Adrenal gland (tissue), 5 donors: Measurements from ENCODE around the gene HADHB.
"Not testable (repeated sequence)": the region's sequence is repeated elsewhere in the genome, so short reads cannot be mapped to it uniquely, and the experiment has no call there.

Experiments
- CTCF ChIP-seq, 6 experiments: fragments of 450-650 bp in 4 of 6; fragments of 200-600 bp in 2 of 6; sonication (generic) in 1 of 6; IDR thresholded peaks; 1 replicate in 5 of 6; 2 replicates in 1 of 6; pipeline versions ENCODE4 v1.5.1 to v1.8.0; 2016 to 2021; ENCODE audit warnings: antibody characterized with exemption in 6 of 6, mild to moderate bottlenecking in 2 of 6, moderate library complexity in 1 of 6
- POLR2A ChIP-seq, 2 donors: fragments of 450-650 bp; IDR thresholded peaks; one replicate each; pipeline ENCODE4 v1.6.1; 2017; ENCODE audit warnings: antibody characterized with exemption in 2 of 2, mild to moderate bottlenecking in 2 of 2, moderate library complexity in 1 of 2
- donor health status: DM: no; HTN: no; CAD: no.

DNA sequence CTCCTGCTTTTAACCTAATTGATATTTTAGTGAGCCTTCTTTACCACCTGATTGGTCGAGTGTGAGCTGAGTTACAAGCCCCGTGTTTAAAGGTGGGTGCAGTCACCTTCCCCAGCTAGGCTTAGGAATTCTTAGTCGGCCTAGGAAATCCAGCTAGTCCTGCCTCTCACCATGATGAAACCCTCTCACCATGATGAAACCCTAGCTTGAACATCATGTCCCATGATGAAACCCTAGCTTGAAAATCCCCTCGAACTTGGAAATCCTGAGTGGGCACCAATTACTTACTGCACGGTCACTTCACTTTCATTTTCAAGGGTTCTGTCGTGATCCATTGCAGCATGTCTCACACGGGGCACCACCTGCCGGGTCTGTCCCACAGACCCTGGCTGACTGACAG lies 14.1 kb downstream of the HADHB start:
- TF ChIP-seq POLR2A, CTCF (IDR thresholded peaks at IDR 0.05): not testable (repeated sequence)
